Stimulated activated CD8-positive, alpha-beta memory T cell treated with anti-CD3 and anti-CD28 coated beads, Interleukin-7, amount 100 ng/mL, for 4 hours (primary cell): ENCODE results near the gene CDK7.
"Not testable (repeated sequence)": the region's sequence is repeated elsewhere in the genome, so short reads cannot be mapped to it uniquely, and the experiment has no call there.

ENCODE experiments used
- DNase-seq, 2 donors: peaks; one replicate each; pipeline ENCODE4 v3.0.0-alpha.2; 2020; ENCODE audit warnings: low read depth in 2 of 2

CDK7 gene

GRCh38 chr5:69237877-69238276 is 3.2 kb downstream of the CDK7 start:
- no peak for DNase-seq

- DNase-seq: no peak
Observed at GRCh38 chr5:69238760-69239251, 4.1 kb downstream of the CDK7 start.

GRCh38 chr5:69242215-69242927 is 7.7 kb downstream of the CDK7 start:
- no peak for DNase-seq

GRCh38 chr5:69245031-69245430 is 10.3 kb downstream of the CDK7 start:
- DNase-seq: no peak

- DNase-seq: no peak
Observed at GRCh38 chr5:69248019-69248418, 13.3 kb downstream of the CDK7 start.

GRCh38 chr5:69250593-69250992 is 15.9 kb downstream of the CDK7 start:
- DNase-seq: no peak

GRCh38 chr5:69252437-69252836 is 17.8 kb downstream of the CDK7 start:
- no peak for DNase-seq

- not testable (repeated sequence) for DNase-seq
Observed at GRCh38 chr5:69255940-69256339, 21.3 kb downstream of the CDK7 start.

- no peak for DNase-seq
Observed at GRCh38 chr5:69257577-69257976, 22.9 kb downstream of the CDK7 start.

GRCh38 chr5:69261034-69261433 is 26.3 kb downstream of the CDK7 start:
- DNase-seq: no peak

GRCh38 chr5:69265931-69266330 is 31.2 kb downstream of the CDK7 start:
- no peak for DNase-seq

- no peak for DNase-seq
Observed at GRCh38 chr5:69268899-69269298, 34.2 kb downstream of the CDK7 start.

GRCh38 chr5:69270840-69271239 is 36.2 kb downstream of the CDK7 start:
- DNase-seq: no peak

GRCh38 chr5:69271376-69271775 is 36.7 kb downstream of the CDK7 start:
- no peak for DNase-seq

- DNase-seq: no peak
Observed at GRCh38 chr5:69275563-69275962, 40.9 kb downstream of the CDK7 start.

- no peak for DNase-seq
Observed at GRCh38 chr5:69276422-69277174, 41.9 kb downstream of the CDK7 start.

GRCh38 chr5:69279517-69279916 is 44.8 kb downstream of the CDK7 start:
- DNase-seq: no peak

- DNase-seq: no peak
Observed at GRCh38 chr5:69281114-69281513, 46.4 kb downstream of the CDK7 start.

GRCh38 chr5:69284203-69284602 is 49.5 kb downstream of the CDK7 start:
- DNase-seq: no peak

- no peak for DNase-seq
Observed at GRCh38 chr5:69285448-69286116, 50.9 kb downstream of the CDK7 start.

GRCh38 chr5:69288069-69288468 is 53.4 kb downstream of the CDK7 start:
- DNase-seq: no peak

- DNase-seq: no peak
Observed at GRCh38 chr5:69288688-69289087, 54.0 kb downstream of the CDK7 start.

GRCh38 chr5:69292306-69292705 is 57.6 kb downstream of the CDK7 start:
- no peak for DNase-seq
